HCT116 (cell line): ENCODE data around the gene DHX30. TPM values are rescaled to one million over a fixed set of nuclear protein-coding genes. Genes with fewer than 3 reads are reported as not detected.

ENCODE experiments used
- ATAC-seq: fragments of 200-7000 bp; cut with Tn5 transposase; 2 replicates; pipeline ENCODE4 v1.9.1; 2020; ENCODE audit warnings: mild to moderate bottlenecking, moderate library complexity
- BruUV-seq: library from RNA; stranded (reverse); fragments of 400-500 nt; replicated peaks from 2 replicates; lab custom pipeline; 2021; lab: Mats Ljungman, UMichigan
- CTCF ChIA-PET: fragments of 300-600 bp; sonication (Branson Sonifier 250); formaldehyde crosslinking; loops from one replicate; lab custom pipeline; 2021; ENCODE audit warnings: antibody characterized with exemption; lab: Charles Lee
- POLR2A ChIA-PET: fragments of 300-600, 350-600 bp; sonication (Branson Sonifier 250); formaldehyde crosslinking; loops from one replicate; lab custom pipeline; 2021; ENCODE audit warnings: antibody characterized with exemption; lab: Charles Lee
- RAD21 ChIA-PET, 2 experiments: fragments of 300-600 bp; sonication (Branson Sonifier 250); formaldehyde crosslinking; loops; one replicate each; lab custom pipeline; 2023; ENCODE audit warnings: low total read pairs in 2 of 2; ENCODE audit not compliant: uncharacterized antibody in 2 of 2, unreplicated experiment in 2 of 2, low non-redundant PET in 1 of 2; lab: Charles Lee
- DNase-seq: peaks from one replicate; pipeline ENCODE4 v3.0.0-alpha.2; 2010; ENCODE audit warnings: low read depth, low spot score
- H2AFZ ChIP-seq: fragments of 200-600 bp; shearing (Covaris generic), sonication (generic); 2 replicates; pipeline ENCODE4 v1.6.1; 2017; ENCODE audit warnings: low read depth, mixed run types, mixed read lengths, antibody characterized with exemption, low read length; ENCODE audit not compliant: poor library complexity, severe bottlenecking
- H3K27ac ChIP-seq: 2 replicates; pipeline ENCODE4 v1.5.1; 2012; ENCODE audit warnings: low read depth, low read length
- H3K27me3 ChIP-seq: fragments of 200-600 bp; sonication (generic); 2 replicates; pipeline ENCODE4 v1.6.1; 2016; ENCODE audit warnings: mixed run types, low read length, mixed read lengths; ENCODE audit not compliant: insufficient read depth
- H3K36me3 ChIP-seq, 2 experiments: fragments of 200-500 bp in 1 of 2; fragments of 200-600 bp in 1 of 2; sonication (Bioruptor generic) in 1 of 2; sonication (generic) in 1 of 2; 2 replicates each; pipeline versions ENCODE4 v1.5.1 to v1.6.1; 2014 to 2016; ENCODE audit warnings: low read length in 2 of 2, inconsistent platforms in 1 of 2, mixed read lengths in 1 of 2, mixed run types in 1 of 2; ENCODE audit not compliant: insufficient read depth in 2 of 2, control insufficient read depth in 1 of 2
- H3K4me1 ChIP-seq, 2 experiments: fragments of 200-600 bp in 1 of 2; sonication (generic) in 1 of 2; 2 replicates each; pipeline versions ENCODE4 v1.5.1 to v1.6.1; 2012 to 2017; ENCODE audit warnings: low read length in 2 of 2, inconsistent platforms in 1 of 2, mild to moderate bottlenecking in 1 of 2, mixed read lengths in 1 of 2, mixed run types in 1 of 2, moderate library complexity in 1 of 2; ENCODE audit not compliant: insufficient read depth in 2 of 2, control insufficient read depth in 1 of 2
- H3K4me2 ChIP-seq: fragments of 200-600 bp; sonication (generic); 2 replicates; pipeline ENCODE4 v1.6.1; 2017; ENCODE audit warnings: mixed run types, low read length, mixed read lengths
- H3K4me3 ChIP-seq, 2 experiments: fragments of 200-600 bp in 1 of 2; sonication (generic) in 1 of 2; replicated peaks in 1 of 2; 2 replicates each; pipeline ENCODE4 v1.5.1; 2011 to 2016; ENCODE audit warnings: low read length in 2 of 2, control low read depth in 1 of 2, low read depth in 1 of 2, mild to moderate bottlenecking in 1 of 2, mixed read lengths in 1 of 2, mixed run types in 1 of 2
- H3K79me2 ChIP-seq: fragments of 200-600 bp; sonication (generic); 2 replicates; pipeline ENCODE4 v1.6.1; 2017; ENCODE audit warnings: mild to moderate bottlenecking, mixed run types, low read length, moderate library complexity, mixed read lengths; ENCODE audit not compliant: insufficient read depth
- H3K9ac ChIP-seq: fragments of 200-600 bp; sonication (generic); 2 replicates; pipeline ENCODE4 v1.6.1; 2016; ENCODE audit warnings: low read length, mixed read lengths
- H3K9me2 ChIP-seq: fragments of 200-600 bp; sonication (generic), shearing (Covaris generic); 2 replicates; pipeline ENCODE4 v1.6.1; 2017; ENCODE audit warnings: mixed run types, mild to moderate bottlenecking, moderate library complexity; ENCODE audit not compliant: insufficient read depth
- H3K9me3 ChIP-seq, 2 experiments: fragments of 200-500 bp in 1 of 2; fragments of 200-600 bp in 1 of 2; sonication (Bioruptor generic) in 1 of 2; sonication (generic) in 1 of 2; 2 replicates each; pipeline ENCODE4 v1.6.1; 2014 to 2017; ENCODE audit warnings: low read length in 2 of 2, mixed read lengths in 2 of 2, inconsistent platforms in 1 of 2, low read depth in 1 of 2, mild to moderate bottlenecking in 1 of 2, mixed run types in 1 of 2, moderate library complexity in 1 of 2; ENCODE audit not compliant: control insufficient read depth in 1 of 2, insufficient read depth in 1 of 2
- H4K20me1 ChIP-seq: fragments of 200-600 bp; sonication (generic), shearing (Covaris generic); 2 replicates; pipeline ENCODE4 v1.6.1; 2017; ENCODE audit warnings: mixed run types, mild to moderate bottlenecking, moderate library complexity; ENCODE audit not compliant: insufficient read depth
- CBX3 ChIP-seq: IDR thresholded peaks from 2 replicates; pipeline ENCODE4 v1.6.1; 2012; ENCODE audit warnings: low read depth
- EGR1 ChIP-seq: IDR thresholded peaks from 2 replicates; pipeline ENCODE4 v1.6.1; 2012; ENCODE audit warnings: low read depth
- ELF1 ChIP-seq: IDR thresholded peaks from 2 replicates; pipeline ENCODE4 v1.6.1; 2012; ENCODE audit warnings: low read depth, borderline replicate concordance
- EZH2phosphoT487 ChIP-seq: fragments of 200-600 bp; IDR thresholded peaks from 2 replicates; pipeline ENCODE4 v1.6.1; 2018; ENCODE audit warnings: antibody characterized with exemption, borderline replicate concordance
- FOSL1 ChIP-seq: IDR thresholded peaks from 2 replicates; pipeline ENCODE4 v1.6.1; 2012; ENCODE audit warnings: low read depth
- POLR2A ChIP-seq: IDR thresholded peaks from 2 replicates; pipeline ENCODE4 v1.7.0; 2011; ENCODE audit warnings: borderline replicate concordance; ENCODE audit not compliant: insufficient read depth, insufficient read length; ENCODE audit errors: extremely low read depth
- REST ChIP-seq: IDR thresholded peaks from 2 replicates; pipeline ENCODE4 v1.6.1; 2012; ENCODE audit warnings: low read depth
- SIN3A ChIP-seq: IDR thresholded peaks from 2 replicates; pipeline ENCODE4 v1.6.1; 2012; ENCODE audit warnings: low read depth
- SP1 ChIP-seq: IDR thresholded peaks from 2 replicates; pipeline ENCODE4 v1.6.1; 2012; ENCODE audit warnings: low read depth
- ZNF274 ChIP-seq: fragments of 200-500 bp; sonication (Bioruptor generic); IDR thresholded peaks from 2 replicates; pipeline ENCODE4 v1.6.1; 2014; ENCODE audit warnings: mild to moderate bottlenecking, low read depth, low read length, inconsistent platforms
- intact Hi-C: fragments of 100-400 bp; cut with micrococcal nuclease; formaldehyde crosslinking; loops from 2 replicates; pipeline ENCODE4 v1.10.0; 2022
- total RNA-seq: library from RNA; stranded (reverse); gene quantifications from one replicate; pipeline ENCODE4 v1.2.1, GENCODE V29; 2021; ENCODE audit not compliant: unreplicated experiment

DHX30 gene
- total RNA-seq, 1 experiment from 2014 or later: 114 TPM

DNA sequence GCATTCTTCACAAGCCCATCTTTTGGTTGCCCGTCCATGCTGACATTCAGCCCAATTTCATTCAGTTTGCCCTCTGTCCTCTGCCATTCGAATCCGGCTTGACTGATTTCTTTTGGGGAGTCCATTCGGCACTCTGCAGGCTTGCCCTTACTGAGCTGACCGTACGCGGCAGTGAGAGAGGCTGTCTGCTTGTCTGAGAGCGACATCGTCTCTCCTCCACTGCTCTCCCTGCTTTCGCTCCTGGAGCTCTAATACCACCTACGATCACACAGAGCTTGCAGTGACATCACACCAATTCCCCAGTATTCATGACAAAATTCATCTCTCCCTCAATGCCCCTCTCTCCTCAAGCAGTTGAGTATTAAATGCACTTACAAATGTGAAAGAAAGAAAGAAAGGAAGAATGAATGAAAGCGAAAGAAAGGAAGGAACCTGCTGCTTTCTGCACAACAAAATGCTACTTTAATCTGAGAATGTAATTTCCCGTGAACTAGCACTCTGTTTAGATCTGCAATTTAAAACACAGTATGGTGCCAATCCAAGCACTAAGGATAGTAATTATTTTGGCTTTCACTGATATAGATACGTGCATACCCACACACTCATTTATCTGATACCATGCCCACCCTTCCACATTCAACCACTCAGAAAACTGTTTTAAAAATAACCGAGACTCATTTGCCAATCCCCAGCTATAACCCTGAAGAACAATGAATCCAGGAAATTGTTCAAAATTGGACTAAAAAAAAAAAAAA lies 89.5 kb downstream of the DHX30 start:
- Histone ChIP-seq H3K36me3 (peaks cover 3 to 11% of the 10 kb centered on the region in 2 experiments; a peak in 3 of 4 replicates), H4K20me1 (peaks cover 7% of the 10 kb centered on the region; the same call in 1 of the 2 replicates), H2AFZ (no peak overlapping the region), H3K4me3 (no peak overlapping the region), H3K9me3 (no peaks in the 10 kb centered on the region), H3K27me3 (no peaks in the 10 kb centered on the region), H3K4me1 (no peaks in the 10 kb centered on the region), H3K9ac (no peak overlapping the region), H3K4me2 (no peak overlapping the region), H3K27ac (no peak overlapping the region), H3K79me2 (0 out of 2 replicates have a peak, but pooled peaks cover 4% of the 10 kb centered on the region), H3K9me2 (no peaks in the 10 kb centered on the region)
- POLR2A ChIA-PET: interaction anchor here (0.6 kb wide), 1 partner anchor 12 kb away, joined by 3 read pairs; no protein-coding TSS in a partner anchor
- no peak for DNase-seq
- intact Hi-C loops: no loop called here
- CTCF ChIA-PET: no interaction called here
- ATAC-seq: no peak
- RAD21 ChIA-PET: no interaction called here
- TF ChIP-seq FOSL1 (no peak), ELF1 (no peak), REST (no peak), POLR2A (no peak), EGR1 (no peak), SP1 (no peak), SIN3A (no peak), CBX3 (no peak), EZH2phosphoT487 (no peak), ZNF274 (no peak)
- BruUV-seq: no TSS peak
